Spleen (tissue), 7 donors: Measurements from ENCODE around the gene DDI2.

Experiments
- CTCF ChIP-seq, 11 experiments: fragments of 200-600 bp in 7 of 11; fragments of 450-650 bp in 4 of 11; sonication (generic) in 4 of 11; IDR thresholded peaks in 8 of 11; conservative IDR thresholded peaks in 3 of 11; 1 replicate in 7 of 11; 2 replicates in 4 of 11; pipeline versions ENCODE4 v1.4.0 to v1.8.0; 2016 to 2021; ENCODE audit warnings: antibody characterized with exemption in 11 of 11, inconsistent platforms in 4 of 11, mild to moderate bottlenecking in 1 of 11
- POLR2A ChIP-seq, 3 donors: fragments of 450-650 bp; IDR thresholded peaks; one replicate each; pipeline ENCODE4 v1.5.1; 2017; ENCODE audit warnings: antibody characterized with exemption in 3 of 3, mild to moderate bottlenecking in 1 of 3
- POLR2AphosphoS5 ChIP-seq, 3 donors: sonication (generic); formaldehyde crosslinking; IDR thresholded peaks; one replicate each; pipeline ENCODE4 v1.5.1; 2017; ENCODE audit warnings: antibody characterized with exemption in 3 of 3
- donor health status: DM: no; HTN: no; CAD: no; lungs with moderate emphysema.
- donor health status: DM: no; HTN: no; CAD: no.
- donor health status: DM: no; HTN: no; CAD: no.

- no peak for TF ChIP-seq CTCF (IDR thresholded peaks at IDR 0.05 in 8 of 11, conservative IDR thresholded peaks at IDR 0.05 in 3 of 11)
- no peak for TF ChIP-seq POLR2AphosphoS5 (IDR thresholded peaks at IDR 0.05)
- TF ChIP-seq POLR2A (IDR thresholded peaks at IDR 0.05), result no peak
These were observed 74.3 kb downstream of the DDI2 start for GRCh38 chr1:15691434-15692032.
